HFF-Myc (cell line): ENCODE data around the gene PLEKHA8.
A peak's percentile ranks its signal among the peaks of the same experiment; 100 is the strongest.
"Not testable (repeated sequence)": the region's sequence is repeated elsewhere in the genome, so short reads cannot be mapped to it uniquely, and the experiment has no call there.

Source experiments
- DNase-seq: peaks from one replicate; pipeline ENCODE4 v3.0.0-alpha.2; 2011; ENCODE audit warnings: low read depth; ENCODE audit errors: extremely low read depth
- H3K4me3 ChIP-seq: replicated peaks from 2 replicates; pipeline ENCODE4 v1.5.1; 2011; ENCODE audit warnings: low read depth, mild to moderate bottlenecking, control low read depth, low read length
- TF ChIP-seq, protein P1 (sequence below): IDR thresholded peaks from 2 replicates; pipeline ENCODE4 v1.5.1; 2012; ENCODE audit warnings: mild to moderate bottlenecking, low read depth, low read length, control low read depth; ENCODE audit errors: missing control alignments

PLEKHA8 gene

DNA sequence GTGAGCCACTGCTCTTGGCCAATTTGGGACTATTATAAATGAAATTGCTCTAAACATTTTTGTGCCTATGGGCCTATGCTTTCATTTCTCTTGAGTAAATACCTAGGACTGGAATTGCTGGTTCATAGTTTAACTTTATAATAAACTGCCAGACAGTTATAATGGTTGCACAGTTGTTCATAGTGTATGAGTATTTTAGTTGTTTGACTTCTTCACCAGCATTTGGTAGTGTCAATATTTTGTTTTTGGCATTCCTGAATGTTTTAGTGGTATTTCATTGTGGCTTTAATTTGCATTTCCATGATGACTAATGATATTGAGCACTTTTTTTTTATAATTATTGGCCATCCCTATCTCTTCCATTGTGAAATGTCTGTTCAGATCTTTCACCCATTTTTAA, 29.5 kb downstream of the PLEKHA8 start:
- TF ChIP-seq, protein P1, sequence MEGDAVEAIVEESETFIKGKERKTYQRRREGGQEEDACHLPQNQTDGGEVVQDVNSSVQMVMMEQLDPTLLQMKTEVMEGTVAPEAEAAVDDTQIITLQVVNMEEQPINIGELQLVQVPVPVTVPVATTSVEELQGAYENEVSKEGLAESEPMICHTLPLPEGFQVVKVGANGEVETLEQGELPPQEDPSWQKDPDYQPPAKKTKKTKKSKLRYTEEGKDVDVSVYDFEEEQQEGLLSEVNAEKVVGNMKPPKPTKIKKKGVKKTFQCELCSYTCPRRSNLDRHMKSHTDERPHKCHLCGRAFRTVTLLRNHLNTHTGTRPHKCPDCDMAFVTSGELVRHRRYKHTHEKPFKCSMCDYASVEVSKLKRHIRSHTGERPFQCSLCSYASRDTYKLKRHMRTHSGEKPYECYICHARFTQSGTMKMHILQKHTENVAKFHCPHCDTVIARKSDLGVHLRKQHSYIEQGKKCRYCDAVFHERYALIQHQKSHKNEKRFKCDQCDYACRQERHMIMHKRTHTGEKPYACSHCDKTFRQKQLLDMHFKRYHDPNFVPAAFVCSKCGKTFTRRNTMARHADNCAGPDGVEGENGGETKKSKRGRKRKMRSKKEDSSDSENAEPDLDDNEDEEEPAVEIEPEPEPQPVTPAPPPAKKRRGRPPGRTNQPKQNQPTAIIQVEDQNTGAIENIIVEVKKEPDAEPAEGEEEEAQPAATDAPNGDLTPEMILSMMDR: no peak
- DNase-seq: no peak
- no peak overlapping the region for H3K4me3 ChIP-seq

DNA sequence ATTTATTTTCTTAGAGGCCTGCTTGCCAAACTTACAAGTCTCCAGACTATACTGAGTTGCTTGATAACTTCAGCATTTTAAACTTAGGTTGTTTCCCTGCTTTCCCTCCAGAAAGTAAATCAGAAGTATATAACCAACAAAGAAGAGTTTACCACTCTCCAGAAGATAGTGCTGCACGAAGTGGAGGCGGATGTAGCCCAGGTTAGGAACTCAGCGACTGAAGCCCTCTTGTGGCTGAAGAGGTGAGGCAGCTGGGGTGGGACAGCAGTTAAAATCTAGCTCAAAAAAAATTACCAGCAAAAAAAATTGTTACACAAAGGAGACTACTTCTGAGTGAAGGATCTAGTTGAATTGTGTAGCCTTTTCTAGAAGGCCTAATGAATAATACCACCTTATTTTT, 33.6 kb downstream of the PLEKHA8 start:
- TF ChIP-seq, protein P1: peak; percentile 62
- H3K4me3 ChIP-seq, DNase-seq: not testable (repeated sequence)

DNA sequence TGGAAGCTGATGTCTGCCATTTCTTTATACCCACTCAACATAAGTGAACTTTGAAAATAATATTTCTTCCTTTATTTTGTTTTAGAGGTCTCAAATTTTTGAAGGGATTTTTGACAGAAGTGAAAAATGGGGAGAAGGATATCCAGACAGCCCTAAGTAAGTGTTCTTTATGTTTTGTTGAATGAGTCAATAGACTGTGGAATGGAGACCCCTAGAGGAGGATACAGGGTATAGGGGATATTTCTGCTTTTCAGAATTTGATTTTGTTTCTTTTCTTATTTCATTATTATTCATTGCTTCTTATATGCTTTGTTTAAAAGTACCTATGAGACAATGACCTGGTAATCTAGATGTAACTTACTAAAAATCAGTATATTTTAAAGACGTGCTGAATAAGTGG, 34.4 kb downstream of the PLEKHA8 start:
- DNase-seq: no peak
- TF ChIP-seq, protein P1: peak; percentile 53
- H3K4me3 ChIP-seq: no peak overlapping the region

DNA sequence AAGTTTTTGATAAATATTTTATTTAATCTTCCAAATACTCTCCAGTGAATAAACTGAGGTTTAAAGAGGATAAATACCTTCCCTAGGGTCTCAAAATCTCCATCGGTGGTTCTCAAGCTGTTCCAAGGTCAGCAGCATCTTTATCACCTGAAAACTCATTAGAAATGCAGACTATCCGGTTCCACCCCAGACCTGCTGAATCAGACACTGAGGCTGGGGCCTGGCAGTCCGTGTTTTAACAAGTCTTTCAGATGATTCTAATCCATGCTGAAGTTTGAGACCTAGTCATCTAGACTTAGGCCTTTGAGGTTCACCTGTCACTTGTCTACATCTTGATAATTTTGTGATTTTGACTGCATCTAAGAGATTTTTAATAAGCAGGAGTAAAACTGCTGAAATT, 37.5 kb downstream of the PLEKHA8 start:
- TF ChIP-seq, protein P1: no peak
- no peak overlapping the region for H3K4me3 ChIP-seq
- no peak for DNase-seq

DNA sequence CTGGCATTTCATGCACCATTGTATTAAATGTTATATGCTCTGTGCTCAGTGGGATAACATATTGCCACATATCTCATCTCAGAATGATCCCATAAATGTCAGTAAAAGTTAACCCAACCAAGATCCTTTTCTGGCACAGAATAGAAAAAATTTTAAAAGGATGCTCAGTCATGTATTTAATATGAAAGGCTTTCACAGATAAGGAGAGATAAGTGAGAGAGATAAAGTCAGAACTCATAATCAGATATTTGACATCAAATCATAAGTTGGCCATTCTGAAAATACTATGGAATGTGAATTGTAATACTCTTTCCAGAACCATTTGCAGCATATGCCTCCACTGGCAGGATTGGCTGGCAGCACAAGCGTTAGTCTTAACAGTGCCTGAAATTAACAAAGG, 38.5 kb downstream of the PLEKHA8 start:
- TF ChIP-seq, protein P1: no peak
- DNase-seq: no peak
- H3K4me3 ChIP-seq: no peak overlapping the region

DNA sequence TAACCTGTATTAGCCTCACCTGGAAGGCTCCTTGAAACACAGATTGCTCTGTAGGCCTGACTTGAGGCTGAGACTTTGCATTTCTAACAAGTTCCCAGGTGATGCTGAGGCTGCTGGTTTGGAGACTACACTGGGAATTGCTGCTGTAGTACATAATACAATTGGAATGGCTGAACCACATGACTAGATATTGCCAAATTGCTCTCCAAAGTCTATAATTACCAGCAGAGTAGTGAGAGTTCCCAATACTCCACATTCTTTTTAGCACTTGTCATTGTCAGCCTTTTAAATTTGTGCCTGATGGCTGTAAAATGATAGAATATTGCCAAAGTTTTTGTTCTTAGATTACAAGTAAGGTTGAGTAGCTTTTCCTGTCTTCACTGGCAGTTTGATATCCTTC, 39.9 kb downstream of the PLEKHA8 start:
- TF ChIP-seq, protein P1: no peak
- no peak overlapping the region for H3K4me3 ChIP-seq
- no peak for DNase-seq
